Suprapubic skin (tissue), 4 donors: ENCODE measurements around the gene COL8A1. TPM values are rescaled to one million over a fixed set of nuclear protein-coding genes. Genes with fewer than 3 reads are reported as not detected.

ENCODE experiments used
- DNase-seq, 2 donors: peaks; one replicate each; pipeline ENCODE4 v3.0.0-alpha.2; 2019; ENCODE audit warnings: low spot score in 2 of 2
- H3K27ac ChIP-seq: fragments of 200-600 bp; sonication (generic); one replicate; pipeline ENCODE4 v1.5.1; 2019
- H3K27me3 ChIP-seq: fragments of 200-600 bp; sonication (generic); one replicate; pipeline ENCODE4 v1.5.1; 2019
- H3K36me3 ChIP-seq: fragments of 200-600 bp; sonication (generic); one replicate; pipeline ENCODE4 v1.5.1; 2019
- H3K4me1 ChIP-seq: fragments of 200-600 bp; sonication (generic); one replicate; pipeline ENCODE4 v1.5.1; 2019
- H3K4me3 ChIP-seq: fragments of 200-600 bp; sonication (generic); one replicate; pipeline ENCODE4 v1.5.1; 2019; ENCODE audit warnings: mild to moderate bottlenecking
- H3K9me3 ChIP-seq: fragments of 200-600 bp; sonication (generic); one replicate; pipeline ENCODE4 v1.5.1; 2019
- EP300 ChIP-seq: sonication (generic); formaldehyde crosslinking; IDR thresholded peaks from one replicate; pipeline ENCODE4 v1.6.1; 2017; ENCODE audit warnings: antibody characterized with exemption
- POLR2A ChIP-seq, 2 donors: fragments of 450-650 bp; IDR thresholded peaks; one replicate each; pipeline ENCODE4 v1.6.1; 2017; ENCODE audit warnings: antibody characterized with exemption in 2 of 2, mild to moderate bottlenecking in 2 of 2, moderate library complexity in 2 of 2
- POLR2AphosphoS5 ChIP-seq, 3 donors: sonication (generic); formaldehyde crosslinking; IDR thresholded peaks; one replicate each; pipeline ENCODE4 v1.6.1; 2017; ENCODE audit warnings: antibody characterized with exemption in 3 of 3
- WGBS: methylation state at CpG from one replicate; pipeline ENCODE4 v1.1.5; 2018; 5-methylcytosine and 5-hydroxymethylcytosine counted together
- total RNA-seq, 4 donors: library from RNA; depleted of rRNA; stranded (reverse); fragments of >200 nt; gene quantifications; one replicate each; pipeline ENCODE4 v1.1.0, GENCODE V29; 2016
- TF ChIP-seq, protein P1 (sequence below), 2 donors: fragments of 200-600 bp in 1 of 2; fragments of 450-650 bp in 1 of 2; sonication (generic) in 1 of 2; IDR thresholded peaks; one replicate each; pipeline ENCODE4 v1.5.1; 2016 to 2019; ENCODE audit warnings: antibody characterized with exemption in 2 of 2, mild to moderate bottlenecking in 1 of 2, moderate library complexity in 1 of 2

Gene COL8A1
- total RNA-seq, 4 donors from 2014 or later = 3.2 to 14.9 (median 5.6) TPM

DNA sequence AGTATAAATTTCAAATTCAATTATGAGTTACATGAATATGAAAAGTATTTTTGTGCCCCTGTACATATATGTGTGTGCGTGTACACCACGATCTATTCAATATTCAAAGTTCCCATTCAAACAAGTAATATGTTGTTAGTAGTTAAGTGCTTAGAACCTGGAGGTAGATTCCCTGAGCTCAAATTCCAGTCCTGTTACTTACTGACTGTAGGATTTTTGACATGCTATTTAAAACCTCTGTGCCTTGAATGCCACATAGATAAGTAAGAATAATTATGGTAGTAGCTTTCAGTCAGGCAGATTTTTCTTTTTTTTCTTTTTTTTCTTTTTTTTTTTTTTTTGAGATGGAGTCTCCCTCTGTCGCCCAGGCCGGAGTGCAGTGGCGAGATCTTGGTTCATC lies 126.0 kb downstream of the COL8A1 start:
- Histone ChIP-seq H3K4me3 (no peak overlapping the region), H3K27ac (no peak overlapping the region), H3K9me3 (no peaks in the 10 kb centered on the region), H3K36me3 (no peaks in the 10 kb centered on the region), H3K4me1 (no peaks in the 10 kb centered on the region), H3K27me3 (no peaks in the 10 kb centered on the region)
- TF ChIP-seq EP300 (no peak), POLR2AphosphoS5 (IDR thresholded peaks at IDR 0.05) (no peak), POLR2A (IDR thresholded peaks at IDR 0.05) (no peak)
- TF ChIP-seq, protein P1, sequence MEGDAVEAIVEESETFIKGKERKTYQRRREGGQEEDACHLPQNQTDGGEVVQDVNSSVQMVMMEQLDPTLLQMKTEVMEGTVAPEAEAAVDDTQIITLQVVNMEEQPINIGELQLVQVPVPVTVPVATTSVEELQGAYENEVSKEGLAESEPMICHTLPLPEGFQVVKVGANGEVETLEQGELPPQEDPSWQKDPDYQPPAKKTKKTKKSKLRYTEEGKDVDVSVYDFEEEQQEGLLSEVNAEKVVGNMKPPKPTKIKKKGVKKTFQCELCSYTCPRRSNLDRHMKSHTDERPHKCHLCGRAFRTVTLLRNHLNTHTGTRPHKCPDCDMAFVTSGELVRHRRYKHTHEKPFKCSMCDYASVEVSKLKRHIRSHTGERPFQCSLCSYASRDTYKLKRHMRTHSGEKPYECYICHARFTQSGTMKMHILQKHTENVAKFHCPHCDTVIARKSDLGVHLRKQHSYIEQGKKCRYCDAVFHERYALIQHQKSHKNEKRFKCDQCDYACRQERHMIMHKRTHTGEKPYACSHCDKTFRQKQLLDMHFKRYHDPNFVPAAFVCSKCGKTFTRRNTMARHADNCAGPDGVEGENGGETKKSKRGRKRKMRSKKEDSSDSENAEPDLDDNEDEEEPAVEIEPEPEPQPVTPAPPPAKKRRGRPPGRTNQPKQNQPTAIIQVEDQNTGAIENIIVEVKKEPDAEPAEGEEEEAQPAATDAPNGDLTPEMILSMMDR (IDR thresholded peaks at IDR 0.05) = no peak
- 94% methylated on average over 5 of the region's 5 CpGs for WGBS
- no peak for DNase-seq

DNA sequence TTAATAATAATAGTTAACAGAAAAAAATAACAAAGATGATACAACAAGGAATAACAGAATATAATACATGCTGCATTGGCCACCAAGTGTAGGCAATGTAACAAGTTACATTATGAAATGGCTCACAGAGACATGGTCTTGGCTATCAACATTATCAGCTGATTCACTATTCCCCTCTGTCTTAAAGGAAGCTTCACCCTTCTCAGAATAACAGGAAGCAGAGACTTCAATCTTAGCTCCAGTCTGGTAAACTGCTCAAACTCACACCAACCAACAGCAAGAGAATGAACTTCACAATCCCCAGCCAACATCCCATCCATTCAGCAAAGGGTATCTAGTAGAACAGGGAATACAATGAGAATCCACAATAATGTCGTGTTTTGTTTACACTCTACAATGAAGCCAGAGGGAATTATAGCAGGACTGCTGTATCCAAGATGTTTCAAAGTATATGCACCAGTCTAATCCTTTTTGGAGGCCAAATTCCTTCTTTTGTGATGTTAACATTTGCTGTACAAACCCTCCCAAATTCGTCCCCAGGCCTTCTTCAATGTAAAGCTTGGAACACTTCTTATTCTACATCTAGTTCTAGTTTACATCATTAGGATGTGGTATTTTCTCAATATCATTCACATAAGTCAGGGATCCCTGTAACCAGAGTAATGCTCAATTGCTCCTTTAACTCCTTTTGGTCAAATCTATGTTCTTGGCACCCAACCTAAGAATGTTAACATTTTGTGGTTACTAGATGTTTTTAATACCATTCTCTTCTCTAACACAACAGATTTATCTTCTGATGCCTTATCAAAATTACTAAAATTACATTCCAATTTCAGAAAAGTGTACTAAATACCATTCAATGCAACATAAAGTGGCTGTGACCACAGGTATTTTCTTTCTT lies 126.9 kb downstream of the COL8A1 start:
- WGBS = 77% methylated on average over 2 of the region's 2 CpGs
- DNase-seq = no peak
- H3K36me3 ChIP-seq = no peaks in the 10 kb centered on the region
- H3K27me3 ChIP-seq = no peaks in the 10 kb centered on the region
- no peak for TF ChIP-seq POLR2A (IDR thresholded peaks at IDR 0.05)
- H3K4me3 ChIP-seq = no peak overlapping the region
- no peak overlapping the region for H3K27ac ChIP-seq
- H3K9me3 ChIP-seq = no peaks in the 10 kb centered on the region
- H3K4me1 ChIP-seq = no peaks in the 10 kb centered on the region

DNA sequence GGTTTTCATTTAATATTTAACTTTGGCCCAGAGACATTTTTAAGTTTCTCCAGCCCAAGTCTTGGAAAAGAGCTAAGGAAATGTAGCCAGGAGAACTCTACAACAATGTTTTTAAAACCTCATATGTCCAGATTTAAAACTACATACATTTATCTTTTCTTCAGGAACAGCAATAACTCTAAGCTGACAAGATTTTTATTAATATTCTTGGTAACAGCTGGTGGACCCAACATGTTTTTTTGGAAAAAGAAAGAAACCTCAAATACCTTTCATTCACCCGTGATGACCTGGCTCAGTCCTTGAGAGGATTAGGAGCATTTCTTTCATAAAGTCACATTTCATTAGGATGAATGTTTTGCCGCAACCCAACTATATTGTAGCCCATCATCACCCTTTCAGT lies 128.9 kb downstream of the COL8A1 start:
- no peak for DNase-seq
- WGBS = 78% methylated on average over 2 of the region's 2 CpGs
- H3K4me3 ChIP-seq = no peak overlapping the region
- no peak for TF ChIP-seq POLR2AphosphoS5 (IDR thresholded peaks at IDR 0.05)
- TF ChIP-seq, protein P1 (IDR thresholded peaks at IDR 0.05) = no peak
- TF ChIP-seq EP300 = no peak
- TF ChIP-seq POLR2A (IDR thresholded peaks at IDR 0.05) = no peak
- no peaks in the 10 kb centered on the region for H3K27me3 ChIP-seq
- H3K9me3 ChIP-seq = no peaks in the 10 kb centered on the region
- no peaks in the 10 kb centered on the region for H3K36me3 ChIP-seq
- H3K4me1 ChIP-seq = no peaks in the 10 kb centered on the region
- H3K27ac ChIP-seq = no peak overlapping the region

DNA sequence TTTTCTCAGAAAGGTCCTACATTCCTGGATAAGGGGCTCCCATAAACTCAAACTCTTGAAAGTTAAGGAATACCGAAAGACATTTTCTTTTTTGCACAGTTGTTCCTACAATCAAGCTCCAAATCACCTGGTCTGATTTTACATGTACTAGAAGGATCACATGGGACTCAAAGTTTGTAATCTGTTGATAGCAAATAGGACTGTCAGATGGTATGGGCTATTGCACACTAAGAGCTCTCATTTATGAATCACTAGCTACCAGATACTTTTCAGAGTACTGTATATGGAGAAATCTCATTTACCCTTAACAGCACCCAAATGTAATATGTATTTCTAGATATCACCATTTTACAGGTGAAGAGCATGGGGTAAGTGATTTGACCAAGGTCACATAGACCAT lies 129.7 kb downstream of the COL8A1 start:
- no peak for DNase-seq
- Histone ChIP-seq H3K36me3 (no peaks in the 10 kb centered on the region), H3K9me3 (no peaks in the 10 kb centered on the region), H3K27me3 (no peaks in the 10 kb centered on the region), H3K4me3 (no peak overlapping the region), H3K4me1 (no peaks in the 10 kb centered on the region), H3K27ac (no peak overlapping the region)
- TF ChIP-seq POLR2AphosphoS5 (IDR thresholded peaks at IDR 0.05) (no peak), POLR2A (IDR thresholded peaks at IDR 0.05) (no peak), EP300 (no peak)
- 87% methylated on average over 1 of the region's 1 CpG for WGBS

DNA sequence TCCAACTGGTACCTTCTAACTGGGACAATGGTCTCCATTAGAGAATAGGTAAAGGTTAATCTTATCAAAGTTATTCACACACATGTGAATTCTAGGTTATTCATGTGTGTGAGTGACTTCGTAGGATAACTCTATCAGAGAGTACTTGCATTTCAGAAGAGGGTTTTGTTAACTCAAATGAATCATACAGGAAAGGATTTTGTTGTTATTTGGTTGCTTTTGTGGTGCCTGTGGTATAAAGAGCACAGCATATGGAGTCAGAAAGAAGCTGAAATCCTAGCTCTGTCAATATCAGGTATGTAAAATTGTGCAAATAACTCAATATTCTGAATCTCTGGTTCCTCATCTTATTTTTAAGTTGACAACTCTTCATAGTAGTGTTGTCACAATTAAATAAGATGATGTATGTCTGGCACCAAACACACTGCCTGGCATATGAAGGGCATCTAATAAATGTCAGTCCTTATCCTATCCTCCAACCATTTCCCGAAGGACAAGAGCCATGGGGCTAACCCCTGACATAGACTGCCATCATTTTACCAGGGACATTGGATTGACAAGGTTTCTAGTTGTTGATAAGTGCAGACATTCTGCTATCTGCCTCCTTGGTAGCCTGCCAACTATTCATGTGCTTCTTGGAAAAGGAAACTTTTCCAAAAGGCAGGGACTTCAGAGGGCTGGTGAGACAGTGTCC lies 130.6 kb downstream of the COL8A1 start:
- no peak for DNase-seq
- Histone ChIP-seq H3K27ac (no peak overlapping the region), H3K4me3 (no peak overlapping the region), H3K27me3 (no peaks in the 10 kb centered on the region), H3K9me3 (no peaks in the 10 kb centered on the region), H3K36me3 (no peaks in the 10 kb centered on the region), H3K4me1 (peaks cover under 1% of the 10 kb centered on the region)
- 89% methylated on average over 2 of the region's 2 CpGs for WGBS
- TF ChIP-seq, protein P1 (IDR thresholded peaks at IDR 0.05) = no peak
- TF ChIP-seq POLR2A (IDR thresholded peaks at IDR 0.05) (no peak), EP300 (no peak), POLR2AphosphoS5 (IDR thresholded peaks at IDR 0.05) (no peak)

DNA sequence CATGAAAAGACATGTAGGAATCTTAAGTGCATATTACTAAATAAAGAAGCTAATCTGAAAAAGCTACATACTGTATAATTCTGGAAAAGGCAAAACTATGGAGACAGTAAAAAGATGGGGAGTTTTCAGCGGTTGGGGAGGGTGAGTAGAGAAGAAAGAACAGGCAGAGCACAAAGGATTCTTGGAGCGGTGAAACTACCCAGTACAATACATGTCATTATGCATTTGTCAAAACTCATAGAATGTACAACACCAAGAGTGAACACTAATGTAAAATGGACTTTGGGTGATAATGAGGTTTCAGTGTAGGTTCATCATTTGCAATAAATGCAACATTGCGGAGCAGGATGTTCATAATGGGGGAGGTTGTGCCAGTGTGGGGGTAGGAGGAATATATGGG lies 133.8 kb downstream of the COL8A1 start:
- 90% methylated on average over 3 of the region's 3 CpGs for WGBS
- H3K9me3 ChIP-seq = no peaks in the 10 kb centered on the region
- no peak overlapping the region for H3K27ac ChIP-seq
- no peaks in the 10 kb centered on the region for H3K27me3 ChIP-seq
- H3K4me1 ChIP-seq = peaks cover 4% of the 10 kb centered on the region
- DNase-seq = no peak
- no peaks in the 10 kb centered on the region for H3K36me3 ChIP-seq
- H3K4me3 ChIP-seq = no peak overlapping the region
- TF ChIP-seq EP300 (no peak), POLR2A (IDR thresholded peaks at IDR 0.05) (no peak), POLR2AphosphoS5 (IDR thresholded peaks at IDR 0.05) (no peak)
- TF ChIP-seq, protein P1 (IDR thresholded peaks at IDR 0.05) = no peak
